ENCODE measurements around the gene FARP1.

DNA sequence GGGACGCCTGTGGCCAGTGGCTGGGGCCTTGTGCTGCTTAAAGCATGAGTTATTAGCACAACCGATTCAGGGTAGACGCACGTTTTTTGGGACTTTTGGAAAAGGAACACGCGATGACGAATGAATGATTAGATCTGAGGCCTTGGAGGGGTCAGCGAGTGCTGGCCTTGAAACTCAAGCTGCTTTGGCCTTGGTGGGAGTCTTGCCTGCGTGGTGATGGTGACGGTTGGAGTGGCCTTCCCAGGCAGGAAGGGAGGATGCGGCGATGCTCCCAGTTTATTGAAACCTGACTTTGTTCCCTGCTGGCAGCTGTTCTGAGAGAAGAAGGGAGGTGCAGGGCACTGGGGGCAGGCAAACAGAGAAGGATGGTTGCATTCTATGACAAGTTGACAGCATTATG is 97.2 kb downstream of the FARP1 start:
- TF ChIP-seq REST (IDR thresholded peaks at IDR 0.05; ENCODE audit: low read depth) = no peak
- no peak for TF ChIP-seq FOXM1 (IDR thresholded peaks at IDR 0.05; ENCODE audit: borderline replicate concordance, low read depth)
- no peak for TF ChIP-seq YY1 (IDR thresholded peaks at IDR 0.05; ENCODE audit: low read depth)
- TF ChIP-seq, protein P1, sequence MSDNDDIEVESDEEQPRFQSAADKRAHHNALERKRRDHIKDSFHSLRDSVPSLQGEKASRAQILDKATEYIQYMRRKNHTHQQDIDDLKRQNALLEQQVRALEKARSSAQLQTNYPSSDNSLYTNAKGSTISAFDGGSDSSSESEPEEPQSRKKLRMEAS (IDR thresholded peaks at IDR 0.05) = no peak
- TF ChIP-seq EP300 (IDR thresholded peaks at IDR 0.05; ENCODE audit: borderline replicate concordance) = no peak
- no peak for TF ChIP-seq RAD21 (IDR thresholded peaks at IDR 0.05; ENCODE audit: low read depth)
- no peak for TF ChIP-seq TCF12 (IDR thresholded peaks at IDR 0.05; ENCODE audit: low read depth)
- TF ChIP-seq, protein P2, sequence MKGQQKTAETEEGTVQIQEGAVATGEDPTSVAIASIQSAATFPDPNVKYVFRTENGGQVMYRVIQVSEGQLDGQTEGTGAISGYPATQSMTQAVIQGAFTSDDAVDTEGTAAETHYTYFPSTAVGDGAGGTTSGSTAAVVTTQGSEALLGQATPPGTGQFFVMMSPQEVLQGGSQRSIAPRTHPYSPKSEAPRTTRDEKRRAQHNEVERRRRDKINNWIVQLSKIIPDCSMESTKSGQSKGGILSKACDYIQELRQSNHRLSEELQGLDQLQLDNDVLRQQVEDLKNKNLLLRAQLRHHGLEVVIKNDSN (IDR thresholded peaks at IDR 0.05) = no peak
- TF ChIP-seq CREB1 (IDR thresholded peaks at IDR 0.05; ENCODE audit: low read depth) = no peak
